Ovary (tissue), 9 donors: ENCODE results near the gene SLC27A2. TPM values are rescaled to one million over a fixed set of nuclear protein-coding genes. Genes with fewer than 3 reads are reported as not detected.
"Not testable (repeated sequence)": the region's sequence is repeated elsewhere in the genome, so short reads cannot be mapped to it uniquely, and the experiment has no call there.

Source experiments
- DNase-seq, 5 donors: peaks; one replicate each; pipeline ENCODE4 v3.0.0-alpha.2; 2019 to 2020
- H3K27ac ChIP-seq, 2 donors: fragments of 200-600 bp; one replicate each; pipeline versions ENCODE4 v1.5.1 to v1.8.0; 2019 to 2022
- H3K27me3 ChIP-seq: fragments of 200-600 bp; one replicate; pipeline ENCODE4 v1.8.0; 2022
- H3K36me3 ChIP-seq: fragments of 200-600 bp; sonication (generic); one replicate; pipeline ENCODE4 v1.5.1; 2019
- H3K4me1 ChIP-seq: one replicate; pipeline ENCODE4 v1.8.1; 2013; ENCODE audit warnings: mild to moderate bottlenecking, moderate library complexity; ENCODE audit not compliant: insufficient read depth
- H3K4me3 ChIP-seq: fragments of 200-600 bp; sonication (generic); one replicate; pipeline ENCODE4 v1.5.1; 2017
- H3K9me3 ChIP-seq, 2 donors: fragments of 200-600 bp in 1 of 2; sonication (generic) in 1 of 2; one replicate each; pipeline versions ENCODE4 v1.5.1 to v1.8.1; 2013 to 2019; ENCODE audit warnings: mild to moderate bottlenecking in 1 of 2, moderate library complexity in 1 of 2
- EP300 ChIP-seq: sonication (generic); formaldehyde crosslinking; IDR thresholded peaks from one replicate; pipeline ENCODE4 v1.6.1; 2017; ENCODE audit warnings: antibody characterized with exemption
- POLR2A ChIP-seq: fragments of 450-650 bp; IDR thresholded peaks from one replicate; pipeline ENCODE4 v1.6.1; 2017; ENCODE audit warnings: antibody characterized with exemption, mild to moderate bottlenecking, moderate library complexity
- WGBS, 3 donors: extraction: QIAGEN DNeasy Blood & Tissue Kit in 1 of 3; methylation state at CpG; one replicate each; pipeline versions ENCODE4 v1.1.5 to v1.1.7; 2013 to 2017; 5-methylcytosine and 5-hydroxymethylcytosine counted together
- intact Hi-C, 4 donors: fragments of 100-400 bp; cut with DNase I; formaldehyde crosslinking; loops; one replicate each; pipeline versions ENCODE4 v1.11.0 to v1.15.1; 2022 to 2023
- polyA plus RNA-seq, 2 donors: library from polyadenylated mRNA; stranded (reverse); fragments of 200-250 nt in 1 of 2; fragments of 350-450 nt in 1 of 2; fragmentation: Illumina TruSeq in 1 of 2; extraction: RNeasy Lipid Tissue Mini Kit (QIAGEN cat#74804) in 1 of 2; gene quantifications; one replicate each; pipeline ENCODE4 v1.2.3, GENCODE V29; 2013 to 2014
- total RNA-seq, 7 donors: library from RNA; depleted of rRNA in 2 of 7; stranded (reverse); fragments of >200 nt in 2 of 7; fragmentation: NEBNext Ultra II Directional in 3 of 7; extraction: Animal tissue kit (Norgen Biotek cat#: 25700) in 3 of 7; gene quantifications; one replicate each; pipeline versions ENCODE4 v1.1.0 to v1.2.4, GENCODE V29; 2016 to 2023
- TF ChIP-seq, protein P1 (sequence below), 3 donors: fragments of 450-650 bp in 2 of 3; fragments of 200-600 bp in 1 of 3; IDR thresholded peaks; one replicate each; pipeline versions ENCODE4 v1.5.1 to v1.8.0; 2016 to 2022; ENCODE audit warnings: antibody characterized with exemption in 3 of 3, mild to moderate bottlenecking in 1 of 3
- donor health status: DM: no; HTN: no; CAD: no; lungs with moderate emphysema.
- donor health status: DM: no; HTN: no; CAD: no.
- donor health status: Bipolar disorder and iron deficiency.
- donor health status: DM: yes; HTN: yes; CAD: no.
- donor health status: DM: no; HTN: no; CAD: no.
- donor health status: DM: yes; HTN: yes; CAD: no.

SLC27A2 gene
- total and polyA plus RNA-seq, 9 donors: 0.10 to 4.7 (median 0.47) TPM; not detected in 2

DNA sequence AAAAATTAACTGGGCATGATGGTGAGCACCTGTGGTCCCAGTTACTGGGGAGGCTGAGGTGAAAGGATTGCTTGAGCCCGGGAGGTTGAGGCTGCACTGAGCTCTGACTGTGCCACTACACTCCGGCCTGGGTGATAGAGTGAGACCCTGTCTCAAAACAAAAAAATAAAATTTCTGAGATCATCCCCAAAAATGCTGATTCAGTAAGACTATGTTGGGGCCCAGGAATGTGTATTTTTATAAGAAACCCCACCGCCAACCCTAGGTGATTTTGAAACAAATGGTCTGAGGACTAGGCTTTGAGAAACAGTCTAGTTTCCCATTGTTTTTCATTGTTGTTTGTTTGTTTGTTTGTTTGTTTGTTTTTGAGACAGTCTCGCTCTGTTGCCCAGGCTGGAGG, 4.1 kb downstream of the SLC27A2 start:
- Histone ChIP-seq H3K9me3 (no peaks in the 10 kb centered on the region), H3K4me3 (no peak overlapping the region), H3K27ac (no peak overlapping the region), H3K4me1 (peaks cover 4% of the 10 kb centered on the region), H3K36me3 (no peaks in the 10 kb centered on the region), H3K27me3 (no peaks in the 10 kb centered on the region)
- DNase-seq: no peak
- WGBS, 3 donors: 91 to 94% (median 94%) methylated on average over 4 of the region's 4 CpGs
- TF ChIP-seq EP300 (no peak), POLR2A (no peak)
- TF ChIP-seq, protein P1, sequence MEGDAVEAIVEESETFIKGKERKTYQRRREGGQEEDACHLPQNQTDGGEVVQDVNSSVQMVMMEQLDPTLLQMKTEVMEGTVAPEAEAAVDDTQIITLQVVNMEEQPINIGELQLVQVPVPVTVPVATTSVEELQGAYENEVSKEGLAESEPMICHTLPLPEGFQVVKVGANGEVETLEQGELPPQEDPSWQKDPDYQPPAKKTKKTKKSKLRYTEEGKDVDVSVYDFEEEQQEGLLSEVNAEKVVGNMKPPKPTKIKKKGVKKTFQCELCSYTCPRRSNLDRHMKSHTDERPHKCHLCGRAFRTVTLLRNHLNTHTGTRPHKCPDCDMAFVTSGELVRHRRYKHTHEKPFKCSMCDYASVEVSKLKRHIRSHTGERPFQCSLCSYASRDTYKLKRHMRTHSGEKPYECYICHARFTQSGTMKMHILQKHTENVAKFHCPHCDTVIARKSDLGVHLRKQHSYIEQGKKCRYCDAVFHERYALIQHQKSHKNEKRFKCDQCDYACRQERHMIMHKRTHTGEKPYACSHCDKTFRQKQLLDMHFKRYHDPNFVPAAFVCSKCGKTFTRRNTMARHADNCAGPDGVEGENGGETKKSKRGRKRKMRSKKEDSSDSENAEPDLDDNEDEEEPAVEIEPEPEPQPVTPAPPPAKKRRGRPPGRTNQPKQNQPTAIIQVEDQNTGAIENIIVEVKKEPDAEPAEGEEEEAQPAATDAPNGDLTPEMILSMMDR (IDR thresholded peaks at IDR 0.05): no peak
- intact Hi-C loops: no loop called here

DNA sequence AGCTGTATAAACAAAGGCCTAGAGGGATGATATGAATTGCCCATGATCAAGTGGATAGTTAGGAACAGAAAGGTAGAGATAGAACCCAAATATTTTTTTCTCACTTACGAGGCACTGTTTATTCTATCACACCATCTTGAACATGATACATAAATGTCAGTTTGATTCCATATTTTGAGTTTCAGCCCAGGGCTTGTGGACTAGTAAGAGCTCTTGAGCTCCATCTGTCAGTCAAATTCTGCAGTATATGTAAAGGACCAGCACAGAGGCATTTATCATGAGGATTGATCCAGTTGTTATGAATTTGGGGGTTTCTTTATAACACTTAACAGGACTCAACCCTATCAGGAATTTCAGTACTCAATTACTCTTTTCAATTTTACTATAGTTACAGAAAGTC, 4.8 kb downstream of the SLC27A2 start:
- DNase-seq: no peak
- TF ChIP-seq POLR2A: no peak
- TF ChIP-seq, protein P1 (IDR thresholded peaks at IDR 0.05): no peak
- no peak for TF ChIP-seq EP300
- Histone ChIP-seq H3K27ac (no peak overlapping the region), H3K27me3 (no peaks in the 10 kb centered on the region), H3K4me3 (no peak overlapping the region), H3K36me3 (no peaks in the 10 kb centered on the region), H3K9me3 (no peaks in the 10 kb centered on the region), H3K4me1 (peaks cover 4% of the 10 kb centered on the region)
- intact Hi-C loops: no loop called here
- WGBS, 3 donors: 81 to 95% (median 85%) methylated on average over 1 of the region's 1 CpG

DNA sequence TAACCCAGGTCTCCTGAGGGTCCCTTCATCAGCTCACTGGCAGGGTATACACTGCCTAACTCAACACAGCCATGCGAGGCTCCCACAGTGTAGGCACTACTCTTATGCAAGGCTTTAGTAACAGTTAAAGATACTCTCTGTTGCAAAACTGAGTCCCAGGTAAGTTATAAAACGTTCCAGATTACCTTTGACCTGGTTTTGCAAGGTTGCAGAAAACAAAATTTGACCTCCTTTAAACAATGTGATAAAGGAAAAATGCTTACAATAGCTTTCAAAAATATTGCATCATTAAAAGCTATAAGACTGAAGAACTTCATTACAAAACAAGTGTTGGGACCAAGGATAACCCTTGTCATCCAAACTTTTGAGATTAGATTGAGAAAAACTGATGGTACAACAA, 5.5 kb downstream of the SLC27A2 start:
- Histone ChIP-seq H3K9me3 (no peaks in the 10 kb centered on the region), H3K27me3 (no peaks in the 10 kb centered on the region), H3K36me3 (no peaks in the 10 kb centered on the region), H3K27ac (no peak overlapping the region), H3K4me1 (peaks cover 2% of the 10 kb centered on the region), H3K4me3 (no peak overlapping the region)
- TF ChIP-seq, protein P1 (IDR thresholded peaks at IDR 0.05): no peak
- 58 to 69% (median 69%) methylated on average over 2 of the region's 2 CpGs for WGBS, 3 donors
- DNase-seq: no peak
- intact Hi-C loops: no loop called here

DNA sequence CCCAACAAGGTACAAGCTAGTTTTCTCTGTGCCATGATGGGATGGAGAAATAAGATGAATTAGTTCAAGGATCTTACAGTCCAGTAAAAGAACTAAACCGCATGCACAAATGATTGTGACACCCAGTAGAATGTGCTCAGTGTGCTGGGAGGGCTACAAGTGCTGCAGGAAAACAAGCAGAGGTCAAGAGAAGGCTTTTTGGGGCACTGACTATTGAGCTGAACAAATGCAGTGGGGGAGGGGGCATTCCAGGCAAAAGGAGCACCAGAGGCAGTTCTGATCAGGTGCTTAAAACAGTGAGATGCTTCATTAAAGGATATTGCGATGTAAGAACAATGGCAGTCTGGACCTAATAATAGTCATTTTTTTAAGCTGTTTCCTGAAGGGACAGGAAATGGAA, 6.0 kb downstream of the SLC27A2 start:
- Histone ChIP-seq H3K27ac (no peak overlapping the region), H3K27me3 (no peaks in the 10 kb centered on the region), H3K4me3 (no peak overlapping the region), H3K4me1 (no peaks in the 10 kb centered on the region), H3K9me3 (no peaks in the 10 kb centered on the region), H3K36me3 (no peaks in the 10 kb centered on the region)
- TF ChIP-seq POLR2A: no peak
- no peak for TF ChIP-seq EP300
- TF ChIP-seq, protein P1 (IDR thresholded peaks at IDR 0.05): no peak
- DNase-seq: no peak
- WGBS, 3 donors: 90 to 94% (median 93%) methylated on average over 2 of the region's 2 CpGs
- intact Hi-C loops: no loop called here

DNA sequence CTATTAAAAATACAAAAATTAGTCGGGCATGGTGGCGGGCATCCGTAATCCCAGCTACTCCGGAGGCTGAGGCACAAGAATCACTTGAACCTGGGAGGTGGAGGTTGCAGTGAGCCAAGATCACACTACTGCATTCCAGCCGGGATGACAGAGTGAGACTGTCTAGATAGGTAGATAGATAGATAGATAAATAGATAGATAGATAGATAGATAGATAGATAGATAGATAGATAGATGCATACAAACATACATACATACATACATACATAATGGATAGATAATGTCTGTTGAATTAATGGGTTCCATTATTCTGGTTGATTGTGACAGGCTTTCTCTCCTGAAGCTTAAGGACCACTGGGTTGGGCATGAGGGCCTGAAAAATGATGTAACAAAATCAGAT, 6.8 kb downstream of the SLC27A2 start:
- H3K4me1 ChIP-seq, H3K27me3 ChIP-seq, H3K36me3 ChIP-seq, intact Hi-C loops, H3K9me3 ChIP-seq, H3K27ac ChIP-seq, DNase-seq, H3K4me3 ChIP-seq: not testable (repeated sequence)
- 94 to 97% (median 95%) methylated on average over 5 of the region's 5 CpGs for WGBS, 3 donors
